Measurements from ENCODE around the gene SPANXN2.
"Not testable (repeated sequence)": the region's sequence is repeated elsewhere in the genome, so short reads cannot be mapped to it uniquely, and the experiment has no call there.

The SPANXN2 gene, protein sequence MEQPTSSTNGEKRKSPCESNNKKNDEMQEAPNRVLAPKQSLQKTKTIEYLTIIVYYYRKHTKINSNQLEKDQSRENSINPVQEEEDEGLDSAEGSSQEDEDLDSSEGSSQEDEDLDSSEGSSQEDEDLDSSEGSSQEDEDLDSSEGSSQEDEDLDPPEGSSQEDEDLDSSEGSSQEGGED

DNA sequence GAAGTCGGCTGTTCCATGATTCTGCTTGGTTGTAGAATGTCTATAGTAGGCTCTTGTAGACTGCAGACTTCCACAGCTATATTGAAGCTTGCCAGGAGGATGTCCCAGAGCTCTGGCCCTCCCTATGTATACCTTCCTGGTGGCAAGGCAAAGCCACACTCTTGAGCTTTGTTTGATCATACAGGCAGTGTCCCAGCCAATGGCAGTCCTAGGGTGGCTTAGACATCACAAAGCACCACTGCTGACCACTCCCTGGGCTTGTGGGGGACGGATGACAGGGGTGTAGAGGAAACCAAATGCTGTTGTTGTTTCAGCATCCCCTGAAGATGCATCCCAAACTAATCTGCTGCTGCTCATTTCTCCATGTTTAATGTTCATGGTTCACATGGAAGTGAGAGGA is at the start of gene SPANXN2:
SPANXN2 (minus strand) TSS at position 101 of the 400 bp plus-strand sequence; CDS start at position 17, 84 bp downstream.
- not testable (repeated sequence) for H3K79me2 ChIP-seq (ENCODE audit: control insufficient read depth, insufficient read depth, low read length, unreplicated experiment); H2AFZ ChIP-seq (ENCODE audit: low read length, unreplicated experiment); H3K4me1 ChIP-seq (ENCODE audit: control insufficient read depth, insufficient read depth, low read length, unreplicated experiment); H3K4me3 ChIP-seq (ENCODE audit: low read depth, low read length); H3K36me3 ChIP-seq (ENCODE audit: insufficient read depth, low read length); H3K27ac ChIP-seq (ENCODE audit: low read depth, low read length); H3K27me3 ChIP-seq (ENCODE audit: insufficient read depth, low read length)

DNA sequence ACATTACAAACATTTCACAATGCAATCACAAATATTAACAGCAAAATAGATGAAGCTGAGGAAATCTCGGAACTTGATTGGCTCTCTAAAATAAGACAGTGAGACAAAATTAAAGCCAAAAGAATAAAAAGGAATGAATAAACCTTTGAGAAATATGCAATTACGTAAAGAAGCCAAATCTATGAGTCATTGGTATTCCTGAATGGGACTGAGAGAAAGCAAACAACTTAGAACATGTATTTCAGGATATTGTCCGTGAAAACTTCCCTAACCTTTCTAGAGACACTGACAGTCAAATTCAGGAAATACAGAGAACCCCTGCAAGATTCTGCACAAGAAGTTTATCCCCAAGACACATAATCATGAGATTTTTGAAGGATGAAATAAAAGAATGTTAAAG is 48.4 kb upstream of the SPANXN2 start:
- H3K27ac ChIP-seq (ENCODE audit: low read depth, low read length), result no peak overlapping the region
- H3K4me1 ChIP-seq (ENCODE audit: control insufficient read depth, insufficient read depth, low read length, unreplicated experiment), result no peaks in the 10 kb centered on the region
- H3K27me3 ChIP-seq (ENCODE audit: insufficient read depth, low read length), result no peaks in the 10 kb centered on the region
- H3K79me2 ChIP-seq (ENCODE audit: control insufficient read depth, insufficient read depth, low read length, unreplicated experiment), result no peaks in the 10 kb centered on the region
- no peak overlapping the region for H3K4me3 ChIP-seq (ENCODE audit: low read depth, low read length)
- H3K36me3 ChIP-seq (ENCODE audit: insufficient read depth, low read length), result no peaks in the 10 kb centered on the region
- H2AFZ ChIP-seq (ENCODE audit: low read length, unreplicated experiment), result no peak overlapping the region

DNA sequence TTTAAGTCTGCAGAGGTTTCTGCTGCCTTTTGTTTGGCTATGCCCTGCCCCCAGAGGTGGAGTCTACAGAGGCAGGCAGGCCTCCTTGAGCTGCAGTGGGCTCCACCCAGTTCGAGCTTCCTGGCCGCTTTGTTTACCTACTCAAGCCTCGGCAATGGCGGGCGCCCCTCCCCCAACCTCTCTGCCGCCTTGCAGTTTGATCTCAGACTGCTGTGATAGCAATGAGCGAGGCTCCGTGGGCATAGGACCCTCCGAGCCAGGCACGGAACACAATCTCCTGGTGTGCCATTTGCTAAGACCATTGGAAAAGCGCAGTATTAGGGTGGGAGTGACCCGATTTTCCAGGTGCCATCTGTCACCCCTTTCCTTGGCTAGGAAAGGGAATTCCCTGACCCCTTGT is 47.2 kb upstream of the SPANXN2 start:
- H3K79me2 ChIP-seq (ENCODE audit: control insufficient read depth, insufficient read depth, low read length, unreplicated experiment); H3K36me3 ChIP-seq (ENCODE audit: insufficient read depth, low read length); H2AFZ ChIP-seq (ENCODE audit: low read length, unreplicated experiment); H3K27me3 ChIP-seq (ENCODE audit: insufficient read depth, low read length); H3K27ac ChIP-seq (ENCODE audit: low read depth, low read length); H3K4me1 ChIP-seq (ENCODE audit: control insufficient read depth, insufficient read depth, low read length, unreplicated experiment); H3K4me3 ChIP-seq (ENCODE audit: low read depth, low read length): not testable (repeated sequence)

DNA sequence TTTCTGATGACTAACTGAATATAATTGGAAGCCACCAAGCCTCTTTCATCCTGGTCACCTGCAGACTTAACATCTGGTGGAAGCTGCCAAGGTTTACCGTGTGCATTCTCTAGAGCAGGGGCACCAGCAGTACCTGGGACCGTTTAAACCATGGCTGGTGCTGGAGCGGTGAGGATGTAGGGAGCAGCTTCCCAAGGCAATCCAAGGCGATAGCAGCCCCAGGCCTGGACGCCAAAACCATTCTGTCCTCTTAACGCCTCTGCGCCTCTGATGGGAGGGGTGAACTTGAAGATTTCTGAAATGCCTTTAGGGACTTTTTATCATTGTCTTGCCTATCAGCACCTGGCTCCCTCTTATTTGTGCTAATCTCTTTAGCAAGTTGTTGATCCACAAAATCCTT is 37.3 kb upstream of the SPANXN2 start:
- H3K4me3 ChIP-seq (ENCODE audit: low read depth, low read length), result no peak overlapping the region
- H3K79me2 ChIP-seq (ENCODE audit: control insufficient read depth, insufficient read depth, low read length, unreplicated experiment), result no peaks in the 10 kb centered on the region
- H3K4me1 ChIP-seq (ENCODE audit: control insufficient read depth, insufficient read depth, low read length, unreplicated experiment), result no peaks in the 10 kb centered on the region
- H2AFZ ChIP-seq (ENCODE audit: low read length, unreplicated experiment), result no peak overlapping the region
- H3K36me3 ChIP-seq (ENCODE audit: insufficient read depth, low read length), result no peaks in the 10 kb centered on the region
- H3K27ac ChIP-seq (ENCODE audit: low read depth, low read length), result no peak overlapping the region
- H3K27me3 ChIP-seq (ENCODE audit: insufficient read depth, low read length), result no peaks in the 10 kb centered on the region

DNA sequence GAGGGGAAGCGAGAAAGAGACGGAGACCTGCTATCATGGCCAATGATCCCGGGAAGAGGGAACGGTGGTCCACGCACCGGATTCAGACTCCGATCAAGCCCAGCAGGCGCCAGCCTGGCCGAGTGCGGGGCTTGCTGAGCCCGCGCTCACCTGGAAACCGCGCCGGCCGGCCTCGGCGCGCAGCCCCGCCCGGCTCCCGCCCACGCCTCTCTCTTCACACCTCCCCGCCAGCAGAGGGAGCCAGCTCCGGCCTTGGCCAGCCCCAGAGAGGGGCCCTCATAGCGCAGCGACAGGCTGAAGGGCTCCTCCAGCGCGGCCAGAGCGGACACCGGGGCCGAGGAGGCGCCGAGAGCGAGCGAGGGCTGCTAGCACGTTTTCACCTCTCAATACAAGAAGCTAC is 36.8 kb upstream of the SPANXN2 start:
- no peaks in the 10 kb centered on the region for H3K36me3 ChIP-seq (ENCODE audit: insufficient read depth, low read length)
- no peaks in the 10 kb centered on the region for H3K79me2 ChIP-seq (ENCODE audit: control insufficient read depth, insufficient read depth, low read length, unreplicated experiment)
- no peak overlapping the region for H3K4me3 ChIP-seq (ENCODE audit: low read depth, low read length)
- no peak overlapping the region for H3K27ac ChIP-seq (ENCODE audit: low read depth, low read length)
- H3K27me3 ChIP-seq (ENCODE audit: insufficient read depth, low read length), result no peaks in the 10 kb centered on the region
- no peak overlapping the region for H2AFZ ChIP-seq (ENCODE audit: low read length, unreplicated experiment)
- no peaks in the 10 kb centered on the region for H3K4me1 ChIP-seq (ENCODE audit: control insufficient read depth, insufficient read depth, low read length, unreplicated experiment)

DNA sequence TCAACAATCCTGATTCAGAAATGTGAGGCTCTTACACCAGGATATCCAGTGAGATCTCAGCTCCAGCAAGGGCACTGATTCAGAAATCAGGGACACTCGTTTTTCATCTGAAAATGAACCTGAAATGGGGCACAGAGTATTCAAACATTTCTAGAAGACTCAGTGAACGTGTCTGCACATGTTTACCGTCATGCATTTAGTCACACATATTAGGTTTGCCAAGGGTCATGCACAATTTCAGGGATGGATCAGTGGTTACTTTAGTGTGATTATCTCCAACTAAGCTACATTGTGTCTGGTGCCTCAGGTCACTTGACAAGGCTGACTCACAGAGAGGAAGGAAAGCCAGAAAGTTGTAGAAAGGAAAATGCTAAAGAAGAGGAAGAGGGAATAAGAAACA is 33.6 kb upstream of the SPANXN2 start:
- no peaks in the 10 kb centered on the region for H3K4me1 ChIP-seq (ENCODE audit: control insufficient read depth, insufficient read depth, low read length, unreplicated experiment)
- H3K36me3 ChIP-seq (ENCODE audit: insufficient read depth, low read length), result no peaks in the 10 kb centered on the region
- H2AFZ ChIP-seq (ENCODE audit: low read length, unreplicated experiment), result no peak overlapping the region
- H3K27ac ChIP-seq (ENCODE audit: low read depth, low read length), result no peak overlapping the region
- H3K79me2 ChIP-seq (ENCODE audit: control insufficient read depth, insufficient read depth, low read length, unreplicated experiment), result no peaks in the 10 kb centered on the region
- H3K4me3 ChIP-seq (ENCODE audit: low read depth, low read length), result no peak overlapping the region
- H3K27me3 ChIP-seq (ENCODE audit: insufficient read depth, low read length), result no peaks in the 10 kb centered on the region

DNA sequence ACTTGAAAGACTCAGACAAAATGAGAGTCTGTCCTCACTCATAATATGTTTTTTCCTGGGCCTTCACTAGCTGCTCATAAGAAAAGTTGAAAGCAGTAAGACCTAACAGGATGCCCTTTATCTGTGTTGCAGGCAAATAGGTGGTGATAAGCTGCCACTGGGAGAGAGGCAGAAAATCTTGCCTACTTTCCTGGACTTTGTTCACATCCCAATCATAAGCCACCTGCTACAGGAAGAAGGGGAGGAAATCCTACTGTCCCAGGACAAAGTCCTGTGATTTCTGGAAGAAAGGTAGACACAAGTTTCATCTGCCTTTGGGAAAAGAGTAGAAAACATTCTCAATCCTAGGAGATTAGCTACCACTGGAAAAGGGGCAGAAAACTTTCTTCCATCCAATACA is 13.3 kb upstream of the SPANXN2 start:
- Histone ChIP-seq H2AFZ (ENCODE audit: low read length, unreplicated experiment) (no peak overlapping the region), H3K79me2 (ENCODE audit: control insufficient read depth, insufficient read depth, low read length, unreplicated experiment) (no peaks in the 10 kb centered on the region), H3K4me3 (ENCODE audit: low read depth, low read length) (no peak overlapping the region), H3K27ac (ENCODE audit: low read depth, low read length) (no peak overlapping the region), H3K4me1 (ENCODE audit: control insufficient read depth, insufficient read depth, low read length, unreplicated experiment) (no peaks in the 10 kb centered on the region), H3K27me3 (ENCODE audit: insufficient read depth, low read length) (no peaks in the 10 kb centered on the region), H3K36me3 (ENCODE audit: insufficient read depth, low read length) (no peaks in the 10 kb centered on the region)

DNA sequence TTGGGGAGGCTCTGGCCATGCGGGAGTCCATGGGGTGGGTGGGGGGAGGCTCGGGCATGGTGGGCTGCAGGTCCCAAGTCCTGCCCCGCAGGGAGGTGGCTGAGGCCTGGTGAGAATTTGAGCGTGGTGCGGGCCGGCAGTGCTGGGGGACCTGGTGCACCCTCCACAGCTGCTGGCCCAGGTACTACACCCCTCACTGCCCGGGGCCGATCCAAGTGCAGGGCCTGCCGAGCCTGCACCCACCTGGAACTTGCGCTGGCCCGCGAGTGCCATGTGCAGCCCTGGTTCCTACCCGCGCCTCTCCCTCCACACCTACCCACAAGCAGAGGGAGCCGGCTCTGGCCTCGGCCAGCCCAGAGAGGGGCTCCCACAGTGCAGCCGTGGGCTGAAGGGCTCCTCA is 5.7 kb upstream of the SPANXN2 start:
- Histone ChIP-seq H3K79me2 (ENCODE audit: control insufficient read depth, insufficient read depth, low read length, unreplicated experiment) (no peaks in the 10 kb centered on the region), H2AFZ (ENCODE audit: low read length, unreplicated experiment) (no peak overlapping the region), H3K4me1 (ENCODE audit: control insufficient read depth, insufficient read depth, low read length, unreplicated experiment) (no peaks in the 10 kb centered on the region), H3K27ac (ENCODE audit: low read depth, low read length) (no peak overlapping the region), H3K4me3 (ENCODE audit: low read depth, low read length) (no peak overlapping the region), H3K27me3 (ENCODE audit: insufficient read depth, low read length) (no peaks in the 10 kb centered on the region), H3K36me3 (ENCODE audit: insufficient read depth, low read length) (no peaks in the 10 kb centered on the region)

DNA sequence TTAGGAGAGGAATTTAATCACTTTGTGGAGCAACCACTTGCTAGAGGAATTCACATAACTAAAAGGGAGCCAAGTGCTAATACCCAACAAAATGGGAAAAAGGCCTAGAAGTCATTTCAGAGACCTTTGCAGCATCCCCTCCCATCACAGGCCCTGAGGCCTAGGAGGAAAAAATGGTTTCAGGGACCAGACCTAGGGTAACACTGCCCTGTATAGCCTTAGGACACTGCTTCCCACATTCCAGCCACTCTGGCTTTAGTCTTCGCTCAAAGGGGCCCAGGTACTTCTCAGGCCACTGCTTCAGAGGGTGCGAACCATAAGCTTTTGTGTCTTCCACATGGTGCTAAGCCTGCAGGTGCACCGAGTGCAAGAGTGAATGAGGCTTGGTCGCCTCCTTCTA is 19.1 kb downstream of the SPANXN2 start:
- no peaks in the 10 kb centered on the region for H3K36me3 ChIP-seq (ENCODE audit: insufficient read depth, low read length)
- no peaks in the 10 kb centered on the region for H3K79me2 ChIP-seq (ENCODE audit: control insufficient read depth, insufficient read depth, low read length, unreplicated experiment)
- no peak overlapping the region for H3K4me3 ChIP-seq (ENCODE audit: low read depth, low read length)
- H3K4me1 ChIP-seq (ENCODE audit: control insufficient read depth, insufficient read depth, low read length, unreplicated experiment), result no peaks in the 10 kb centered on the region
- H2AFZ ChIP-seq (ENCODE audit: low read length, unreplicated experiment), result no peak overlapping the region
- H3K27me3 ChIP-seq (ENCODE audit: insufficient read depth, low read length), result no peaks in the 10 kb centered on the region
- no peak overlapping the region for H3K27ac ChIP-seq (ENCODE audit: low read depth, low read length)

DNA sequence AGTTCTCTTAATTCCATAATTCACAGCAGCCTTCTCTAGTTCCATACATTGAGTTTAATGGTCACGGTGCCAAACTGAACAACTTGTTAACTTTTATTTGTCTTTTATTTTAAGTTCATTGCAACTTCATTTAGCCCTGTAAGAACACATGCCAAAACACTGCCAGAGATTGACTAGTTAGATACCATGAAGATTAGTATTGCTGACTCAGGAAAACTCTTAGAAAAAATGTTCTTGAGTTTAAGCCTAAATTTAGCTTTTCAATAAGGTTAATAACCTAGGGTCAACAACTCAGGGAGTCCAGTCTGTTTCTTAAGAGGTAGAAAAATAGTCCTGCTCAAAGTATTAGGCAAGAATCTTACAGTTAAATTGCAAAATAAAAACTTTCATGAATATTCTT is 25.7 kb downstream of the SPANXN2 start:
- no peak overlapping the region for H2AFZ ChIP-seq (ENCODE audit: low read length, unreplicated experiment)
- H3K4me3 ChIP-seq (ENCODE audit: low read depth, low read length), result no peak overlapping the region
- no peak overlapping the region for H3K27ac ChIP-seq (ENCODE audit: low read depth, low read length)
- H3K79me2 ChIP-seq (ENCODE audit: control insufficient read depth, insufficient read depth, low read length, unreplicated experiment), result no peaks in the 10 kb centered on the region
- no peaks in the 10 kb centered on the region for H3K4me1 ChIP-seq (ENCODE audit: control insufficient read depth, insufficient read depth, low read length, unreplicated experiment)
- no peaks in the 10 kb centered on the region for H3K36me3 ChIP-seq (ENCODE audit: insufficient read depth, low read length)
- no peaks in the 10 kb centered on the region for H3K27me3 ChIP-seq (ENCODE audit: insufficient read depth, low read length)

DNA sequence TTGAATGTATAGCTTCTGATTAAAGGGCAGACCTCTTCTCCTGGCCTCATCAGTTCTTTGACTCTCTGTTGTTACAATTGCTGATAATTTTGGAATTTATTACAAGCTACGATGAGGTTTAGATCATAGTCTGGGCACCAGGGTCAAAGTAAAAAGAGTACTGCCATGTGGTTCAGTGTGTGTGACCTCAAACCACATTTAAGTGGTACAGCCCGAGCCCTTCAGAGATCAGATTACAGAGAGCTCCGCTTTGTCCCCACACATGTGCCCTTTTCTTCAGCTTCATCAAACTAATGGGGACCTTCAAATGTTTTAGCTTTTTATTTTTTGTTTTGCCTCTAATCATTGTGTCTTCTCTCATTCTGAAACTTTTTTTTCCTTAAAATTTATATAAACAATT is 37.1 kb downstream of the SPANXN2 start:
- no peak overlapping the region for H2AFZ ChIP-seq (ENCODE audit: low read length, unreplicated experiment)
- H3K4me3 ChIP-seq (ENCODE audit: low read depth, low read length), result no peak overlapping the region
- H3K27ac ChIP-seq (ENCODE audit: low read depth, low read length), result no peak overlapping the region
- no peaks in the 10 kb centered on the region for H3K36me3 ChIP-seq (ENCODE audit: insufficient read depth, low read length)
- no peaks in the 10 kb centered on the region for H3K4me1 ChIP-seq (ENCODE audit: control insufficient read depth, insufficient read depth, low read length, unreplicated experiment)
- H3K79me2 ChIP-seq (ENCODE audit: control insufficient read depth, insufficient read depth, low read length, unreplicated experiment), result no peaks in the 10 kb centered on the region
- H3K27me3 ChIP-seq (ENCODE audit: insufficient read depth, low read length), result no peaks in the 10 kb centered on the region

Measured in ACC112 (cell line).